K562 (cell line): ENCODE data around the gene NUB1. TPM values are rescaled to one million over a fixed set of nuclear protein-coding genes. Genes with fewer than 3 reads are reported as not detected.

ENCODE experiments used
- ATAC-seq: fragments of 200-7000 bp; cut with Tn5 transposase; 3 replicates; pipeline ENCODE4 v1.9.1; 2020; ENCODE audit warnings: moderate library complexity
- BruUV-seq: library from RNA; stranded (reverse); fragments of 400-500 nt; replicated peaks from 2 replicates; lab custom pipeline; 2021; lab: Mats Ljungman, UMichigan
- CTCF ChIA-PET: fragments of 300-600 bp; formaldehyde crosslinking; extraction: SDS; loops from one replicate; lab custom pipeline; 2021; ENCODE audit warnings: low intra/inter-chr PET ratio; lab: Yijun Ruan, JAX
- POLR2A ChIA-PET: fragments of 300-600, 350-650 bp; sonication (Branson Sonifier 250); formaldehyde crosslinking; extraction: SDS; loops from one replicate; lab custom pipeline; 2021; ENCODE audit warnings: antibody characterized with exemption, inconsistent platforms; lab: Yijun Ruan, JAX
- DNase-seq, 4 experiments: peaks; one replicate each; pipeline versions ENCODE4 v3.0.0 to v3.0.0-alpha.2; 2011 to 2018; ENCODE audit warnings: low spot score in 3 of 4, mixed read lengths in 3 of 4; ENCODE audit errors: extremely low read depth in 1 of 4
- FAIRE-seq: peaks from 2 replicates; lab custom pipeline; 2011; peaks lifted over from hg19 to GRCh38; lab: Jason Lieb, UNC
- H2AFZ ChIP-seq: 2 replicates; pipeline ENCODE4 v1.6.0; 2011; ENCODE audit warnings: low read depth, low read length, control low read depth, inconsistent platforms
- H3K27ac ChIP-seq: fragments of 200-600 bp; 3 replicates; pipeline ENCODE4 v1.8.0; 2011; ENCODE audit warnings: low read depth, mild to moderate bottlenecking, control low read depth, inconsistent platforms, low read length, moderate library complexity, mixed read lengths; ENCODE audit errors: extremely low read depth
- H3K27me3 ChIP-seq, 2 experiments: fragments of 300-600 bp in 1 of 2; 2 replicates in 1 of 2; 3 replicates in 1 of 2; pipeline versions ENCODE4 v1.6.0 to v1.8.0; 2011; ENCODE audit warnings: inconsistent platforms in 2 of 2, low read length in 2 of 2, mild to moderate bottlenecking in 1 of 2, mixed read lengths in 1 of 2, moderate library complexity in 1 of 2; ENCODE audit not compliant: control insufficient read depth in 2 of 2, insufficient read depth in 2 of 2
- H3K36me3 ChIP-seq: fragments of 300-600 bp; 3 replicates; pipeline ENCODE4 v1.8.0; 2011; ENCODE audit warnings: mild to moderate bottlenecking, low read length, inconsistent platforms; ENCODE audit not compliant: control insufficient read depth, insufficient read depth
- H3K4me1 ChIP-seq, 2 experiments: fragments of 200-600 bp in 1 of 2; replicated peaks in 1 of 2; 2 replicates in 1 of 2; 3 replicates in 1 of 2; pipeline versions ENCODE4 v1.5.1 to v1.8.0; 2011; ENCODE audit warnings: inconsistent platforms in 2 of 2, low read length in 2 of 2, mild to moderate bottlenecking in 1 of 2, mixed read lengths in 1 of 2, moderate library complexity in 1 of 2; ENCODE audit not compliant: control insufficient read depth in 2 of 2, insufficient read depth in 2 of 2
- H3K4me2 ChIP-seq: 2 replicates; pipeline ENCODE4 v1.6.1; 2011; ENCODE audit warnings: low read length, control low read depth, inconsistent platforms, mixed read lengths; ENCODE audit not compliant: insufficient read depth
- H3K4me3 ChIP-seq: fragments of 200-600 bp; sonication (generic), shearing (Covaris generic); 2 replicates; pipeline ENCODE4 v1.5.1; 2016; ENCODE audit warnings: control low read depth, inconsistent platforms
- H3K79me2 ChIP-seq: fragments of 200-600 bp; 3 replicates; pipeline ENCODE4 v1.8.0; 2011; ENCODE audit warnings: low read length, inconsistent platforms; ENCODE audit not compliant: control insufficient read depth, insufficient read depth
- H3K9ac ChIP-seq, 2 experiments: 2 replicates each; pipeline versions ENCODE4 v1.6.0 to v1.6.1; 2011; ENCODE audit warnings: low read depth in 2 of 2, low read length in 2 of 2, control low read depth in 1 of 2, inconsistent platforms in 1 of 2, mild to moderate bottlenecking in 1 of 2, mixed read lengths in 1 of 2; ENCODE audit not compliant: insufficient read depth in 1 of 2
- H3K9me1 ChIP-seq: one replicate; pipeline ENCODE4 v1.6.0; 2011; ENCODE audit warnings: inconsistent platforms, mild to moderate bottlenecking, low read length, moderate library complexity; ENCODE audit not compliant: control insufficient read depth, insufficient read depth
- H3K9me3 ChIP-seq: replicated peaks from 2 replicates; pipeline ENCODE4 v1.5.1; 2011; ENCODE audit warnings: low read depth, low read length, inconsistent platforms; ENCODE audit not compliant: control insufficient read depth, insufficient read depth
- H4K20me1 ChIP-seq: replicated peaks from 2 replicates; pipeline ENCODE4 v1.6.1; 2011; ENCODE audit warnings: low read length, inconsistent platforms, mixed read lengths; ENCODE audit not compliant: control insufficient read depth, insufficient read depth
- BRCA1 ChIP-seq, 2 experiments: fragments of 450-650 bp in 1 of 2; sonication (generic) in 1 of 2; formaldehyde crosslinking in 1 of 2; IDR thresholded peaks; 2 replicates each; pipeline versions ENCODE4 v1.5.0 to v1.6.1; 2017 to 2020; ENCODE audit warnings: mild to moderate bottlenecking in 1 of 2, missing genetic modification reagents in 1 of 2
- CBFB ChIP-seq: sonication (generic); formaldehyde crosslinking; IDR thresholded peaks from 2 replicates; pipeline ENCODE4 v1.4.0; 2020; ENCODE audit warnings: mild to moderate bottlenecking, missing genetic modification reagents
- POLR2G ChIP-seq: fragments of 200-400 bp; formaldehyde crosslinking; IDR thresholded peaks from 2 replicates; pipeline ENCODE4 v1.6.1; 2017; ENCODE audit warnings: low read depth, mild to moderate bottlenecking, antibody characterized with exemption, low read length, moderate library complexity
- RBM22 ChIP-seq: fragments of 200-400 bp; formaldehyde crosslinking; IDR thresholded peaks from 2 replicates; pipeline ENCODE4 v1.6.1; 2018; ENCODE audit warnings: low read length, low read depth; ENCODE audit not compliant: poor library complexity, severe bottlenecking
- TEAD4 ChIP-seq, 2 experiments: sonication (generic) in 1 of 2; formaldehyde crosslinking in 1 of 2; IDR thresholded peaks; 2 replicates each; pipeline versions ENCODE4 v1.6.1 to v1.8.0; 2012 to 2022; ENCODE audit warnings: borderline replicate concordance in 1 of 2, inconsistent platforms in 1 of 2, low read length in 1 of 2, mild to moderate bottlenecking in 1 of 2, missing genetic modification reagents in 1 of 2
- WGBS: fragments of 100-300 bp; shearing (Covaris generic); methylation state at CpG from one replicate; pipeline ENCODE4 v1.1.6; 2016; ENCODE audit warnings: low coverage, mixed read lengths; ENCODE audit not compliant: insufficient coverage; ENCODE audit errors: missing lambda C conversion rate; 5-methylcytosine and 5-hydroxymethylcytosine counted together
- in situ Hi-C: fragments of 300-500 bp; cut with MboI; formaldehyde crosslinking; loops from 4 replicates; pipeline ENCODE4 v1.15.0; 2018; ENCODE audit warnings: inconsistent platforms, mixed read lengths
- intact Hi-C: fragments of 100-400 bp; cut with micrococcal nuclease; formaldehyde crosslinking; loops from 2 replicates; pipeline ENCODE4 v1.14.2; 2022
- polyA plus RNA-seq, 8 experiments: library from polyadenylated mRNA; depleted of rRNA in 4 of 8; stranded (reverse) in 5 of 8; unstranded in 3 of 8; fragments of >200 nt; fragmentation: Nextera tagmentation in 2 of 8; fragmentation: Illumina TruSeq in 1 of 8; extraction: Ambion mirVana in 2 of 8; extraction: Trizol in 1 of 8; gene quantifications; 2 replicates each; pipeline versions ENCODE4 v1.2.1 to v1.2.3, GENCODE V29; 2011 to 2014; ENCODE audit warnings: inconsistent platforms in 1 of 8, missing spikeins in 1 of 8
- total RNA-seq, 7 experiments: library from RNA; depleted of rRNA in 6 of 7; stranded (reverse); fragments of >200 nt in 6 of 7; fragmentation: Illumina TruSeq in 2 of 7; extraction: Trizol in 2 of 7; gene quantifications; 2 replicates each; pipeline versions ENCODE4 v1.2.1 to v1.2.3, GENCODE V29; 2011 to 2021; ENCODE audit warnings: low replicate concordance in 1 of 7

Gene NUB1
- total and polyA plus RNA-seq, 9 of the 15 experiments (the other 6 are each of a cell fraction or from before 2014, with no cell fraction given): 43.2 to 159 (median 85.2) TPM

GRCh38 chr7:151379534-151380198 is 38.1 kb downstream of the NUB1 start:
- Histone ChIP-seq H3K27me3 (peaks cover 3 to 27% of the 10 kb centered on the region in 2 experiments; a peak in 3 of 5 replicates), H3K9ac (peak overlapping the region in 1 of 2 experiments; percentile 75; a peak in 2 of 4 replicates), H3K4me2 (no peak overlapping the region), H4K20me1 (0 out of 2 replicates have a peak, but pooled peaks cover 5% of the 10 kb centered on the region), H3K79me2 (no peaks in the 10 kb centered on the region), H2AFZ (no peak overlapping the region), H3K36me3 (peaks cover 27% of the 10 kb centered on the region; the same call in 1 of the 3 replicates), H3K27ac (no peak overlapping the region), H3K4me3 (no peak overlapping the region), H3K4me1 (peaks cover 0 to 45% of the 10 kb centered on the region in 2 experiments; a peak in 3 of 5 replicates), H3K9me3 (no peaks in the 10 kb centered on the region), H3K9me1 (no peaks in the 10 kb centered on the region)
- POLR2A ChIA-PET: interaction anchor here (1.3 kb wide), 1 partner anchor 12 kb away, joined by 3 read pairs; no protein-coding TSS in a partner anchor
- CTCF ChIA-PET: interaction anchor here (1.1 kb wide), 1 partner anchor 15 kb away, joined by 3 read pairs; no protein-coding TSS in a partner anchor
- in situ Hi-C loops (no loop called here), intact Hi-C loops (no loop called here)
- 59% methylated on average over 25 of the region's 25 CpGs for WGBS
- no peak for TF ChIP-seq TEAD4 (IDR thresholded peaks at IDR 0.05; ENCODE audit: low read length)
- no peak for TF ChIP-seq TEAD4 (CRISPR knock-in tag; IDR thresholded peaks at IDR 0.05; ENCODE audit: borderline replicate concordance)
- TF ChIP-seq BRCA1 (IDR thresholded peaks at IDR 0.05): no peak
- no peak for TF ChIP-seq BRCA1 (CRISPR knock-in tag; IDR thresholded peaks at IDR 0.05)
- TF ChIP-seq POLR2G: peak; percentile 68
- TF ChIP-seq RBM22: peak; percentile 73
- TF ChIP-seq CBFB: peak; percentile 58; the same call in 1 of the 2 replicates
- BruUV-seq: no TSS peak
- peak; percentile 24 for ATAC-seq
- DNase-seq: peak in 1 of 4 experiments; percentile 23
- no peak for FAIRE-seq
